Measurements from ENCODE around the gene DNA2. TPM values are rescaled to one million over a fixed set of nuclear protein-coding genes. Genes with fewer than 3 reads are reported as not detected.
A peak's percentile ranks its signal among the peaks of the same experiment; 100 is the strongest.

The DNA2 gene
- total RNA-seq, 1 experiment from 2014 or later = 43.4 TPM

DNA sequence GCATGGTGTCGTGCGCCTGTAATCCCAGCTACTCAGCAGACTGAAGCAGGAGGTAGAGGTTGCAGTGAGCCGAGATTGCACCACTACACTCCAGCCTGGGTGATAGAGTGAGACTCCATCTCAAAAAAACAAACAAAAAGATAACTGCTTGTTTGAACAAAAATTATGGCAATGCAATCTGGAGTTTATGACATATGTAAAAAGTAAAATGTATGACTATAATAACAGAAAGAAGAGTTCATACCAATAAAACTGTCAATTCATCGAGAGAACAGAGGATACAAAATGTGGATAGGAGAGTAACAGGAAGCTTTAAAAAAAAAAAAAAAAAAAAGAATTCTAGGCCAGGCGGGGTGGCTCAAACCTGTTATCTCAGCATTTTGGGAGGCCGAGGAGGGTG, 36.3 kb upstream of the DNA2 start:
- no peak overlapping the region for H3K4me3 Mint-ChIP-seq
- Histone ChIP-seq H2AK5ac (ENCODE audit: insufficient read length, low read length) (no peak overlapping the region), H3K4ac (ENCODE audit: low read depth, low read length) (no peak overlapping the region), H3K14ac (ENCODE audit: insufficient read depth, low read length) (no peak overlapping the region), H3K18ac (ENCODE audit: insufficient read length, low read depth, low read length) (no peak overlapping the region), H2BK15ac (ENCODE audit: low read depth, low read length) (no peak overlapping the region), H3K23ac (ENCODE audit: insufficient read length, low read depth, low read length) (no peak overlapping the region), H3K79me1 (ENCODE audit: insufficient read depth, low read depth, low read length, poor library complexity, severe bottlenecking) (no peaks in the 10 kb centered on the region), H3K4me1 (ENCODE audit: insufficient read depth, low read length) (no peaks in the 10 kb centered on the region), H3K23me2 (ENCODE audit: insufficient read length, low read depth, low read length, poor library complexity, severe bottlenecking) (no peaks in the 10 kb centered on the region), H2BK120ac (ENCODE audit: low read depth, low read length, poor library complexity, severe bottlenecking) (no peak overlapping the region), H2AFZ (ENCODE audit: low read length) (no peak overlapping the region), H3K9me3 (ENCODE audit: control insufficient read depth, low read depth, low read length) (no peaks in the 10 kb centered on the region), H4K8ac (replicated peaks; ENCODE audit: insufficient read length, low read depth, low read length) (no peak overlapping the region), H2BK12ac (ENCODE audit: insufficient read length, low read depth, low read length) (no peak overlapping the region), H4K5ac (ENCODE audit: insufficient read length, low read depth, low read length) (no peak overlapping the region), H3K27me3 (ENCODE audit: insufficient read depth, low read length) (no peaks in the 10 kb centered on the region), H4K91ac (ENCODE audit: insufficient read length, low read depth, low read length) (no peak overlapping the region), H2BK5ac (ENCODE audit: insufficient read length, low read length) (no peak overlapping the region), H4K20me1 (ENCODE audit: control insufficient read depth, insufficient read depth, insufficient read length) (no peaks in the 10 kb centered on the region), H2BK20ac (ENCODE audit: low read depth, low read length, poor library complexity, severe bottlenecking) (no peak overlapping the region), H3K56ac (ENCODE audit: insufficient read length, low read depth, low read length) (no peak overlapping the region), H3K27ac (ENCODE audit: insufficient read length, low read depth, low read length) (no peak overlapping the region), H3T11ph (ENCODE audit: low read length) (no peak overlapping the region), H3K4me2 (ENCODE audit: insufficient read depth, insufficient read length, low read length) (no peak overlapping the region), H3K79me2 (ENCODE audit: insufficient read depth, low read length) (no peaks in the 10 kb centered on the region), H3K9ac (ENCODE audit: extremely low read depth, insufficient read length, low read length) (no peak overlapping the region)
- peak overlapping the region in 1 of 3 experiments; percentile 30; a peak in 1 of 7 replicates for H3K27ac Mint-ChIP-seq
- peaks cover 2 to 9% (median 4%) of the 10 kb centered on the region in 3 experiments; a peak in 4 of 7 replicates for H3K36me3 Mint-ChIP-seq (ENCODE audit: insufficient read depth in 1 of 3, low read depth in 3 of 3)
- H3K4me1 Mint-ChIP-seq = no peaks in the 10 kb centered on the region
- no CpG with 5 or more reads among the region's 6 CpGs for WGBS (ENCODE audit: extremely low coverage, insufficient read length, low lambda C conversion rate)
- TF ChIP-seq, protein P1, sequence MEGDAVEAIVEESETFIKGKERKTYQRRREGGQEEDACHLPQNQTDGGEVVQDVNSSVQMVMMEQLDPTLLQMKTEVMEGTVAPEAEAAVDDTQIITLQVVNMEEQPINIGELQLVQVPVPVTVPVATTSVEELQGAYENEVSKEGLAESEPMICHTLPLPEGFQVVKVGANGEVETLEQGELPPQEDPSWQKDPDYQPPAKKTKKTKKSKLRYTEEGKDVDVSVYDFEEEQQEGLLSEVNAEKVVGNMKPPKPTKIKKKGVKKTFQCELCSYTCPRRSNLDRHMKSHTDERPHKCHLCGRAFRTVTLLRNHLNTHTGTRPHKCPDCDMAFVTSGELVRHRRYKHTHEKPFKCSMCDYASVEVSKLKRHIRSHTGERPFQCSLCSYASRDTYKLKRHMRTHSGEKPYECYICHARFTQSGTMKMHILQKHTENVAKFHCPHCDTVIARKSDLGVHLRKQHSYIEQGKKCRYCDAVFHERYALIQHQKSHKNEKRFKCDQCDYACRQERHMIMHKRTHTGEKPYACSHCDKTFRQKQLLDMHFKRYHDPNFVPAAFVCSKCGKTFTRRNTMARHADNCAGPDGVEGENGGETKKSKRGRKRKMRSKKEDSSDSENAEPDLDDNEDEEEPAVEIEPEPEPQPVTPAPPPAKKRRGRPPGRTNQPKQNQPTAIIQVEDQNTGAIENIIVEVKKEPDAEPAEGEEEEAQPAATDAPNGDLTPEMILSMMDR (conservative IDR thresholded peaks at IDR 0.05) = no peak
- no peaks in the 10 kb centered on the region for H3K27me3 Mint-ChIP-seq (ENCODE audit: low read depth)
- H3K9me3 Mint-ChIP-seq = no peaks in the 10 kb centered on the region
- no peak for DNase-seq

All from H9 (cell line).